PC-9 (cell line): ENCODE results near the gene KCNG1.

Experiments used
- EZH2 ChIP-seq: fragments of 200-600 bp; sonication (generic); IDR thresholded peaks from 2 replicates; pipeline ENCODE4 v1.8.0; 2017; ENCODE audit warnings: antibody characterized with exemption, low read depth
- TF ChIP-seq, protein P1 (sequence below): fragments of 200-600 bp; sonication (generic); conservative IDR thresholded peaks from 2 replicates; pipeline ENCODE4 v1.6.1; 2017; ENCODE audit warnings: mixed run types, antibody characterized with exemption, mild to moderate bottlenecking, moderate library complexity

- TF ChIP-seq, protein P1, sequence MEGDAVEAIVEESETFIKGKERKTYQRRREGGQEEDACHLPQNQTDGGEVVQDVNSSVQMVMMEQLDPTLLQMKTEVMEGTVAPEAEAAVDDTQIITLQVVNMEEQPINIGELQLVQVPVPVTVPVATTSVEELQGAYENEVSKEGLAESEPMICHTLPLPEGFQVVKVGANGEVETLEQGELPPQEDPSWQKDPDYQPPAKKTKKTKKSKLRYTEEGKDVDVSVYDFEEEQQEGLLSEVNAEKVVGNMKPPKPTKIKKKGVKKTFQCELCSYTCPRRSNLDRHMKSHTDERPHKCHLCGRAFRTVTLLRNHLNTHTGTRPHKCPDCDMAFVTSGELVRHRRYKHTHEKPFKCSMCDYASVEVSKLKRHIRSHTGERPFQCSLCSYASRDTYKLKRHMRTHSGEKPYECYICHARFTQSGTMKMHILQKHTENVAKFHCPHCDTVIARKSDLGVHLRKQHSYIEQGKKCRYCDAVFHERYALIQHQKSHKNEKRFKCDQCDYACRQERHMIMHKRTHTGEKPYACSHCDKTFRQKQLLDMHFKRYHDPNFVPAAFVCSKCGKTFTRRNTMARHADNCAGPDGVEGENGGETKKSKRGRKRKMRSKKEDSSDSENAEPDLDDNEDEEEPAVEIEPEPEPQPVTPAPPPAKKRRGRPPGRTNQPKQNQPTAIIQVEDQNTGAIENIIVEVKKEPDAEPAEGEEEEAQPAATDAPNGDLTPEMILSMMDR, result no peak
- TF ChIP-seq EZH2, result no peak
These were observed 14.7 kb upstream of the KCNG1 start for GRCh38 chr20:51037532-51038115.
